Uterus (tissue), 4 donors: Measurements from ENCODE around the gene KMT2C. TPM values are rescaled to one million over a fixed set of nuclear protein-coding genes. Genes with fewer than 3 reads are reported as not detected.

Experiments
- DNase-seq, 2 donors: peaks; one replicate each; pipeline ENCODE4 v3.0.0-alpha.2; 2019 to 2020
- H3K27ac ChIP-seq, 2 donors: fragments of 200-600 bp; sonication (generic); 1 replicate in 1 of 2; 2 replicates in 1 of 2; pipeline ENCODE4 v1.5.1; 2016 to 2018
- H3K27me3 ChIP-seq, 2 donors: fragments of 200-600 bp; sonication (generic); one replicate each; pipeline ENCODE4 v1.5.1; 2018 to 2019; ENCODE audit warnings: control low read depth in 1 of 2
- H3K36me3 ChIP-seq, 2 donors: fragments of 200-600 bp; sonication (generic); one replicate each; pipeline ENCODE4 v1.5.1; 2019; ENCODE audit warnings: control low read depth in 1 of 2
- H3K4me1 ChIP-seq, 2 donors: fragments of 200-600 bp; sonication (generic); one replicate each; pipeline ENCODE4 v1.5.1; 2018 to 2019; ENCODE audit warnings: control low read depth in 1 of 2
- H3K4me3 ChIP-seq, 2 donors: fragments of 200-600 bp; sonication (generic); 1 replicate in 1 of 2; 2 replicates in 1 of 2; pipeline ENCODE4 v1.5.1; 2018 to 2019; ENCODE audit warnings: mild to moderate bottlenecking in 1 of 2
- H3K9me3 ChIP-seq, 2 donors: fragments of 200-600 bp; sonication (generic); one replicate each; pipeline ENCODE4 v1.5.1; 2019; ENCODE audit warnings: control low read depth in 1 of 2
- CTCF ChIP-seq, 4 experiments: fragments of 200-600 bp in 2 of 4; fragments of 450-650 bp in 2 of 4; sonication (generic) in 2 of 4; IDR thresholded peaks; one replicate each; pipeline ENCODE4 v1.5.1; 2016 to 2019; ENCODE audit warnings: antibody characterized with exemption in 4 of 4, mild to moderate bottlenecking in 2 of 4, moderate library complexity in 1 of 4
- POLR2A ChIP-seq, 2 donors: fragments of 450-650 bp; IDR thresholded peaks; one replicate each; pipeline ENCODE4 v1.6.1; 2016; ENCODE audit warnings: antibody characterized with exemption in 2 of 2, mild to moderate bottlenecking in 1 of 2, moderate library complexity in 1 of 2
- intact Hi-C: fragments of 100-400 bp; cut with DNase I; formaldehyde crosslinking; loops from one replicate; pipeline ENCODE4 v1.15.1; 2023; ENCODE audit warnings: low total_unique reads
- total RNA-seq, 4 donors: library from RNA; depleted of rRNA in 3 of 4; stranded (reverse); fragments of >200 nt in 3 of 4; gene quantifications; one replicate each; pipeline versions ENCODE4 v1.1.0 to v1.2.4, GENCODE V29; 2014 to 2023
- donor health status: DM: yes; HTN: yes; CAD: no.

The KMT2C gene
- total RNA-seq, 4 donors from 2014 or later, result 30.5 to 177 (median 90.0) TPM

GRCh38 chr7:152148706-152149105 is 287.1 kb downstream of the KMT2C start:
- Histone ChIP-seq H3K36me3 (no peaks in the 10 kb centered on the region), H3K27ac (no peak overlapping the region), H3K4me3 (no peak overlapping the region), H3K27me3 (no peaks in the 10 kb centered on the region), H3K9me3 (no peaks in the 10 kb centered on the region), H3K4me1 (no peaks in the 10 kb centered on the region)
- no peak for DNase-seq
- intact Hi-C loops, result no loop called here
- TF ChIP-seq POLR2A (IDR thresholded peaks at IDR 0.05) (no peak), CTCF (IDR thresholded peaks at IDR 0.05) (no peak)

DNA sequence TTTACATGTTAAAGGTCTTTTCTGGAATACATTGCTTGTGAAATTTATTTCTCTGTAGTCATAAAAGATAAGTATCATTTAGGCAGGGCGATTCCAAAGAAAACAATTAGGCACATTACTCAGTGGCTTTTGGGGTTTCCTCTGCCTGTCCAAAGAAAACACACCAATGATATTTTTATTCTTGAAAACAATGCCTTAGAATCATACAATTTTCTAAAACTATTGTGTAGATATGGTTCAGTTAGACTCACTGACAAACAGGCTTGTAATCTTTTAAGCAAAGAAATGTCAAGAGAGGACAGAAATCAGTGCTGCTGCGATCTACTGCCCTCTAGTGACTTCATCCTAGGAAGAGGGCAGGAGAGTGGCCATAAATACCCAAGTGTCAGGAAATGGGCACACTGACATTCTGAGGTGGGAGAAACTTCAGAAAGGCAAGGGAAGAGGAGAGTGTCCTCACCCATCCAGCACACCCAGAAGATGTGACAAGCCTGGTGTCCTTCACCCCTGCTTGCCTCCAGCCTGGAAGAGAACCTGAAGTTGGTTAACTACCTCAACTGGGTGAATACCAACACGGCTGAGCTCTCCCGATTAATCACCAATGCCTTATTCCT is 289.8 kb downstream of the KMT2C start:
- DNase-seq, result no peak
- Histone ChIP-seq H3K27me3 (no peaks in the 10 kb centered on the region), H3K4me3 (no peak overlapping the region), H3K4me1 (no peaks in the 10 kb centered on the region), H3K36me3 (no peaks in the 10 kb centered on the region), H3K27ac (no peak overlapping the region), H3K9me3 (no peaks in the 10 kb centered on the region)
- no peak for TF ChIP-seq POLR2A (IDR thresholded peaks at IDR 0.05)
- TF ChIP-seq CTCF (IDR thresholded peaks at IDR 0.05), result peak; percentile 35 to 46 (median 43)
- intact Hi-C loops, result no loop called here

- DNase-seq, result no peak
- intact Hi-C loops, result no loop called here
- H3K36me3 ChIP-seq, result no peaks in the 10 kb centered on the region
- H3K9me3 ChIP-seq, result no peaks in the 10 kb centered on the region
- H3K27ac ChIP-seq, result no peak overlapping the region
- TF ChIP-seq POLR2A (IDR thresholded peaks at IDR 0.05) (no peak), CTCF (IDR thresholded peaks at IDR 0.05) (no peak)
- H3K27me3 ChIP-seq, result no peaks in the 10 kb centered on the region
- H3K4me1 ChIP-seq, result no peaks in the 10 kb centered on the region
- no peak overlapping the region for H3K4me3 ChIP-seq
These were observed 291.1 kb downstream of the KMT2C start for GRCh38 chr7:152144557-152145245.

- intact Hi-C loops, result no loop called here
- H3K27ac ChIP-seq, result no peak overlapping the region
- no peaks in the 10 kb centered on the region for H3K9me3 ChIP-seq
- no peak for DNase-seq
- H3K27me3 ChIP-seq, result no peaks in the 10 kb centered on the region
- no peaks in the 10 kb centered on the region for H3K4me1 ChIP-seq
- no peak overlapping the region for H3K4me3 ChIP-seq
- H3K36me3 ChIP-seq, result no peaks in the 10 kb centered on the region
- TF ChIP-seq CTCF (IDR thresholded peaks at IDR 0.05) (no peak), POLR2A (IDR thresholded peaks at IDR 0.05) (no peak)
These were observed 292.7 kb downstream of the KMT2C start for GRCh38 chr7:152142976-152143595.

GRCh38 chr7:152140560-152140959 is 295.2 kb downstream of the KMT2C start:
- Histone ChIP-seq H3K4me1 (no peaks in the 10 kb centered on the region), H3K9me3 (no peaks in the 10 kb centered on the region), H3K27me3 (no peaks in the 10 kb centered on the region), H3K27ac (no peak overlapping the region), H3K4me3 (no peak overlapping the region), H3K36me3 (no peaks in the 10 kb centered on the region)
- TF ChIP-seq POLR2A (IDR thresholded peaks at IDR 0.05) (no peak), CTCF (IDR thresholded peaks at IDR 0.05) (no peak)
- no peak for DNase-seq
- intact Hi-C loops, result no loop called here
